Memory B cell (primary cell): ENCODE measurements around the gene RHBDF2.

ENCODE experiments used
- ATAC-seq: fragments of 150-1000 bp; cut with Tn5 transposase; 2 replicates; pipeline ENCODE4 v1.10.0; 2021; ENCODE audit warnings: low read depth, mild to moderate bottlenecking, moderate library complexity
- DNase-seq, 2 donors: peaks; one replicate each; pipeline ENCODE4 v3.0.0; 2022; ENCODE audit warnings: low spot score in 2 of 2
- H3K27ac Mint-ChIP-seq: one replicate; pipeline ENCODE4 v1.8.0; 2022; ENCODE audit warnings: mild to moderate bottlenecking, moderate library complexity, mixed read lengths
- H3K27me3 Mint-ChIP-seq: one replicate; pipeline ENCODE4 v1.8.0; 2022; ENCODE audit warnings: mixed read lengths
- H3K36me3 Mint-ChIP-seq: one replicate; pipeline ENCODE4 v1.8.0; 2022; ENCODE audit warnings: mild to moderate bottlenecking, mixed read lengths
- H3K4me1 Mint-ChIP-seq: one replicate; pipeline ENCODE4 v1.8.0; 2022; ENCODE audit warnings: mixed read lengths
- H3K4me3 Mint-ChIP-seq: one replicate; pipeline ENCODE4 v1.8.0; 2022; ENCODE audit warnings: mild to moderate bottlenecking, moderate library complexity, mixed read lengths
- H3K9me3 Mint-ChIP-seq: one replicate; pipeline ENCODE4 v1.8.0; 2022; ENCODE audit warnings: mixed read lengths

RHBDF2 gene

DNA sequence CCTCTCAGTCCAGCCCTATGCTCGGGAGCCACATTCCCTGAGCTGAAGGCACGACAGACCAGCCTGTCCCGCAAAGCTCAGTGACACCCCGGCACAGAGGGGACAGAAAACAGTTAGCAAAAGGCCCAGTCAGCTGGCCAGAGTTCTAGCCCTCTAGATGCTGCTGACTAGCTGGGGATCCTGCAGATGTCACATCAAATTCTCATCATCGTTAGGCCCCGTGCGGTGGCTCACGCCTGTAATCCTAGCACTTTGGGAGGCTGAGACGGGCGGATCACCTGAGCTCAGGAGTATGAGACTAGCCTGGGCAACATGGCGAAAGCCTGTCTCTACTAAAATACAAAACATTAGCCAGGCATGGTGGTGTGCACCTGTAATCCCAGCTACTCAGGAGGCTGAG is 65.5 kb downstream of the RHBDF2 start:
- ATAC-seq (no peak), DNase-seq (no peak)
- H3K27ac Mint-ChIP-seq = no peak overlapping the region
- no peaks in the 10 kb centered on the region for H3K9me3 Mint-ChIP-seq
- no peak overlapping the region for H3K4me3 Mint-ChIP-seq
- peaks cover 42% of the 10 kb centered on the region for H3K4me1 Mint-ChIP-seq
- peaks cover 4% of the 10 kb centered on the region for H3K36me3 Mint-ChIP-seq
- H3K27me3 Mint-ChIP-seq = no peaks in the 10 kb centered on the region

DNA sequence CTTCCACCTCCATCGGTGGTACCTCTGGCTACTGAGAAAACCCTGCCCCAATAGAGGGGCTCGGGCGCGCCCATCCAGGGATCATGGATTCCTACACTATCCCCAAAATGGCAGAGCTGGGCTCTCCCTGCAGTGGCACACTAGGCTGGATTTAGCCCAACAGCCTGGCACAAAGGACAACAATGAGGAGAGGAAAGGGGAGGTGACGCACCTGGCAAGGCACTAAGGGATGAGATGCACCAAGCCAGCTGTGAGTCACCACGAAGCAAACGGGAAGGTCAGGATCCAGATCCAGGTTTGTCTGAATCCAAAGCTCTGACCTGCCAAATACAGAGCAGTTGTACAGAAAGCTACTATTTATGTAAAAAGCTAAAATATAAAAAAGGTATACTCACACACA is 66.4 kb downstream of the RHBDF2 start:
- H3K27me3 Mint-ChIP-seq = no peaks in the 10 kb centered on the region
- H3K9me3 Mint-ChIP-seq = no peaks in the 10 kb centered on the region
- H3K4me3 Mint-ChIP-seq = no peak overlapping the region
- H3K36me3 Mint-ChIP-seq = peaks cover 4% of the 10 kb centered on the region
- no peak overlapping the region for H3K27ac Mint-ChIP-seq
- DNase-seq (no peak), ATAC-seq (no peak)
- peaks cover 38% of the 10 kb centered on the region for H3K4me1 Mint-ChIP-seq

DNA sequence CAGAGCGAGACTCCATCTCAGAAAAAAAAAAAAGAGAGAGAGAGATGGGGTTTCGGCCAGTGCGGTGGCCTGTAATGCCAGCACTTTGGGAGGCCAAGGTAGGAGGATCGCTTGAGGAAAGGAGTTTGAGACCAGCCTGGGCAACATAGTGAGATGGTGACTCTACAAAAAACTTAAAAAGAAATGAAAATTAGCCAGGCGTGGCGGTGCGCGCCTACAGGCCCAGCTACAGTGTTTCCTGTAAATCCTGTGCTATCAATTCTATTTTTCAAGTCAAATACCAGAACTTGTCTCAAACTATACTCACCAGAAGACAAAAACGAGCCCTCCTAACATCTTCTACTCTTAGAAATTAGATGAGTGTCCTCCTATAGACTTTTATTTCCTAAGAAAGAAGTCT is 67.5 kb downstream of the RHBDF2 start:
- peak; percentile 48 for ATAC-seq
- H3K36me3 Mint-ChIP-seq = peaks cover 4% of the 10 kb centered on the region
- no peak for DNase-seq
- H3K4me1 Mint-ChIP-seq = peaks cover 36% of the 10 kb centered on the region
- H3K9me3 Mint-ChIP-seq = no peaks in the 10 kb centered on the region
- H3K27me3 Mint-ChIP-seq = no peaks in the 10 kb centered on the region
- peak overlapping the region; percentile 37 for H3K4me3 Mint-ChIP-seq
- peak overlapping the region; percentile 29 for H3K27ac Mint-ChIP-seq

DNA sequence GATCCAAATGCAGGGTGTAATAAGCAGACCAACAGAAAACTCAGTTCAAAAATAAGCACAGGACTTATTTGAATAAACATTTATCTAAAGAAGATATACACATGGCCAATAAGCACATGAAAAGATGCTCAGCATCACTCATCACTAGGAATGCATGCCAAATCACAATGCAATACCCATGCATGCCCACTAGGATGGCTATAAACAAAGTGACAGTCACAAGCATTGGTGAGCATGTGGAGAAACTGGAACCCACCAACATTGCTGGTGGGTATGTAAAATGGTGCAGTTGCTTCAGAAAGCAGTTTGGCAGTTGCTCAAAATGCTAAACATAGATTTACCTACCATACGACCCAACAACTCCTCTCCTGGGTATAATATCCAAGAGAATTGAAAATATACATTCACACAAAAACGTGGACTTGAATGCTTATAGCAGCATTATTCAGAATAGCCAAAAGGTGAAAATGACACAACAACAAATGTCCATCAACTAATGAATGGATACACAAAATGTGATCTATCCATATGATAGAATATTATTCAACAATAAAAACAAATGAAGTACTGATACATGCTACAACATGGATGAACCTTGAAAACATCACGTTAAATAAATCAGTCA is 68.4 kb downstream of the RHBDF2 start:
- Mint-ChIP-seq H3K4me3 (no peak overlapping the region), H3K4me1 (peaks cover 41% of the 10 kb centered on the region), H3K27me3 (no peaks in the 10 kb centered on the region), H3K27ac (peak overlapping the region; percentile 29), H3K9me3 (no peaks in the 10 kb centered on the region), H3K36me3 (peaks cover 4% of the 10 kb centered on the region)
- peak; percentile 20 for ATAC-seq
- DNase-seq = no peak

DNA sequence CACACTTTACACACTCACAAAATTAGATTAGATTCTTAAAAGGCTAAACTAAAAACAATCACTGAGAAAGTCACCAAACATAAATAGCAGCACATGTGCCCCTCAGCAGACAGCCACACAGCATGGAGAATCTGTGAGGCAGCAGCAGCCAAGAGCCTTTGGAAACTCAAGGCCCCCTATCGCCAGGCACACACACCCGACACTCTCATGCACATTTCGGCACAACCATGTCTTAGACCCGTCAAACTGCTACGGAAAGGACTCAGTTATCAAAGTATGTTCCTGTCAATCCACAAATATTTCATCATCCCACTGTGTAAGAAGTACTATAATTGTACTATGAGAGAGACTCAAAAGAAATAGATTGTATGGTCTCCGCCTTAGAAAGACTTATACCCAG is 69.2 kb downstream of the RHBDF2 start:
- ATAC-seq = no peak
- no peaks in the 10 kb centered on the region for H3K27me3 Mint-ChIP-seq
- no peak for DNase-seq
- no peak overlapping the region for H3K27ac Mint-ChIP-seq
- no peaks in the 10 kb centered on the region for H3K9me3 Mint-ChIP-seq
- peaks cover 4% of the 10 kb centered on the region for H3K36me3 Mint-ChIP-seq
- H3K4me1 Mint-ChIP-seq = peaks cover 50% of the 10 kb centered on the region
- H3K4me3 Mint-ChIP-seq = no peak overlapping the region

DNA sequence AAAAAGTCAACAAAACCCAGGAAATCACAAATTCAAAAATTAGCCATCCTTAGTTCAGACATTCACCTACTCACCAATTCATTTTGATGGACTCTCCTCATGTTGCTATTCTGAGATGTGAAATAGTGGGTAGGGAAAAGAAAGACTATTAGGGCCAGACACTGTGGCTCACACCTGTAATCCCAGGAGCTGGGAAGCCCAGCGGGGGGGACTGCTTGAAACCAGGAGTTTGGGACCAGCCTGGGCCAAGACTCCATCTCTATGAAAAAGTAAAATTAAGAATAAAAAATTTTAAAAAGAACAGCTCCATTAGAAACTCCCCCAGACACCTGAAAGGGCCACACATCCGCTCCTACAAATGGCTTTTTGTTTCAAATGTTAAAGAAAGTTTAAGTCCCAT is 69.7 kb downstream of the RHBDF2 start:
- Mint-ChIP-seq H3K27me3 (no peaks in the 10 kb centered on the region), H3K4me1 (peaks cover 51% of the 10 kb centered on the region), H3K9me3 (no peaks in the 10 kb centered on the region), H3K4me3 (no peak overlapping the region), H3K27ac (no peak overlapping the region), H3K36me3 (peaks cover 7% of the 10 kb centered on the region)
- ATAC-seq (no peak), DNase-seq (no peak)

DNA sequence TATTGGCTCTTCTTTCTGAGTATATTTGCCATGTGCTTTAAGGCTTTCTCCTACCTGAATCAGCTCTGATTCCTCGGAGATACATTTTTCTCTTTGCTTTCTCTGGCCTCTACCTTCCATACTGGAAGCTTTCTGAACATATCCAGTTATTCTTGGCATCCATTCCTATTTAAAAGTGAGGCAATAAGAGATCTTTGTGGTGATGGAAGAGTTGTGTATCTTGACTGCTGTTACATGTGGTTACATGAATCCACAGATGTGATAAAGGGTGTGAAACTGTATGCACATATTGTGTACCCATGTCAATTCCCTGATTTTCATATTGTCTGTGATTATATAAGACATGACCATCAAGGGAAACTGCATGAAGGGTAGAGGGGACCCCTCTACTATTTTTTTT is 72.7 kb downstream of the RHBDF2 start:
- Mint-ChIP-seq H3K4me3 (peak overlapping the region; percentile 66), H3K27me3 (no peaks in the 10 kb centered on the region), H3K4me1 (peaks cover 45% of the 10 kb centered on the region), H3K27ac (peak overlapping the region; percentile 89), H3K36me3 (peaks cover 5% of the 10 kb centered on the region), H3K9me3 (no peaks in the 10 kb centered on the region)
- ATAC-seq (no peak), DNase-seq (no peak)

DNA sequence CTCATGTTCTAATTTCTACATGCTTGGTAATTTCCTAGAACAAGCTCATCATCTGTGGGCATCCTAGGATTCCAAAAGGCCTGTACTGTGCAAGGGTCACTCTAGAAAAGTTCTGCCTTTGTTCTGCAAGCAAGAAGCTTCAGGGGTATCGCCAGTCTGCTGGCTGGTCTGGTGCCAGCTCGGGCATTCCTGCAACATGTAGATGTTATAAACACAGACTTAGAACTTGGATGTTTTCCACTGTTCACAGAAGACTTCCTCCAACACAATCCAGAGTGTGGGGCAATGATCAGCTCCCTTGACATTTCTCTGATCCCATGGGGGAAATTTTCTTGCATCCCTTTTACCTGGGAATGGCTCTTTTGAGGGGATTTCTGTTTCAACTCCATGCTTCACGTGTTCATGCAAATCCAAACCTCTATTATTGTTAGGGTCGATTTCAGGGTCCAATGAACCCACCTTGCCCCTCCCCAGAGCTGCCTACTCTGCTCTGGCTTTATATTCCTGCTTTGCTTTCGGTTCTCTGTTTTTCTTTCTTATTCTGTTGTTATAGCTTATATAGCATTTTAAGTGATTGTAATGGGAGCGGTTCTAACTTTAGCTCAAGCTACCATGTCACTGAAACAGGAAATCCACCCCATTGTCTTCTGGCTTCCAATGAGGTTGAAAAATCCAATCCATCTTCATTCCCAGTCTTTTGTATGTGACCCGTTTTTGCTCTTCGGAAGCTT is 73.6 kb downstream of the RHBDF2 start:
- Mint-ChIP-seq H3K4me3 (peak overlapping the region; percentile 66), H3K9me3 (no peaks in the 10 kb centered on the region), H3K27ac (peak overlapping the region; percentile 89), H3K4me1 (peaks cover 45% of the 10 kb centered on the region), H3K36me3 (peaks cover 5% of the 10 kb centered on the region), H3K27me3 (no peaks in the 10 kb centered on the region)
- DNase-seq = peak in 1 of 2 donors; percentile 48
- peak; percentile 85 for ATAC-seq

DNA sequence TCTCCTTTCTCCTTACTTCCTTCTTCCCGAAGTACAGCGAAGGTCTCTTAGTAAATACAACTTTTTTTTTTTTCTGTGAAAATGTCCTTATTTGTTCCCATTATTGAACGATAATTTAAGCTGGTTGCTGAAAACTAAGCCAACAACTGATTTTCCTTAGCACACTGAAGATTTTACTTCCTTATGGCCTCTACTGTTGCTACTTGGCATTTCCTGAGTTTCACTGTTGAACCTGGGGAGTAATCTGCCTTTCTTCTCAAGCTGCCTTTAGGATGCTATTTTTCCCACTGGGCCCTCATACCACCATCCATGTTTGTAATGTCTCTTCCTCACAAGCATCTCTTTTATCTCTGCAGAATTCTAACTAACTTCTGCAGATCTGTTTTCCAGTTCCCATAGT is 74.4 kb downstream of the RHBDF2 start:
- Mint-ChIP-seq H3K9me3 (no peaks in the 10 kb centered on the region), H3K27ac (peak overlapping the region; percentile 89), H3K4me1 (peaks cover 47% of the 10 kb centered on the region), H3K4me3 (no peak overlapping the region), H3K36me3 (peaks cover 5% of the 10 kb centered on the region), H3K27me3 (no peaks in the 10 kb centered on the region)
- DNase-seq (no peak), ATAC-seq (no peak)

DNA sequence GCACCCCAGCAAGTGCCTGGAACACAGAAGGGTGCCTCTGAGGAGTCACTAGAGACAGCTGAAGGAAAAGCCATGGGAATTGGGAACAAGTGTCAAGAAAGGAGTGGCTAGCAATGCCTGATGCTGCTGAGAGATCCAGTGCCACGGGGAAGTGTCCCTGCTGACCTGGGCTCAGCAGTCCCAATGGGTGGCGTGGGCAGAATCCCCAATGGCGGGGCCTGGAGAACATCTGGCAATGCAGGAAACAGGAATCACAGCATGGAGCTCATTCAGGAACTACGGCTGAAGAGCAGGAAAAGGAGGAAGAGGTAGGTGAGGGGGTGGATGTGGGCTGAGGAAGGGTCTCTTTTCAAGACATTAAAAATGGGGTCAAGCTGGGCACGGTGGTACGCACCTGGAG is 78.4 kb downstream of the RHBDF2 start:
- DNase-seq = no peak
- H3K4me1 Mint-ChIP-seq = peaks cover 49% of the 10 kb centered on the region
- no peak for ATAC-seq
- H3K9me3 Mint-ChIP-seq = no peaks in the 10 kb centered on the region
- peaks cover 8% of the 10 kb centered on the region for H3K36me3 Mint-ChIP-seq
- no peaks in the 10 kb centered on the region for H3K27me3 Mint-ChIP-seq
- peak overlapping the region; percentile 69 for H3K4me3 Mint-ChIP-seq
- peak overlapping the region; percentile 4 for H3K27ac Mint-ChIP-seq

DNA sequence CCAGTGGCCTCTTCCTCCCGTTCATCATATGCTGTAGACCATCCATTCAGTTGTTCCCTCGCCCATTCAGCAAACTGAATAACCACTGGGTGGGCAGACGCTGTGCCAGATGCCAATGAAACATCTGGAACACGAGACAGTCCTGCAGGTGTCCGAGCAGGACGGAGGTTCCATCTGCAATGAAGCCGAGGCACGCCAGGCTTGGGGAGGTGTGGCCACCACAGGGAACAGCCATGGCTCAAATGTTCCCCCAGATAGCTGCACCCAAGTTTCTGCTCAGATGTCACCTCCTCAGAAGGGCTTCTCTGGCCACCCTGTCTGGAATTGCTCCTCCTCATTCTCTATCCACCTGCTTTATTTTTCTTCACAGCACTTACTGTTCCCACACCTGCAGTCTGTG is 78.8 kb downstream of the RHBDF2 start:
- Mint-ChIP-seq H3K9me3 (no peaks in the 10 kb centered on the region), H3K4me3 (peak overlapping the region; percentile 69), H3K27me3 (no peaks in the 10 kb centered on the region), H3K27ac (peak overlapping the region; percentile 4), H3K4me1 (peaks cover 49% of the 10 kb centered on the region), H3K36me3 (peaks cover 12% of the 10 kb centered on the region)
- ATAC-seq (no peak), DNase-seq (no peak)

DNA sequence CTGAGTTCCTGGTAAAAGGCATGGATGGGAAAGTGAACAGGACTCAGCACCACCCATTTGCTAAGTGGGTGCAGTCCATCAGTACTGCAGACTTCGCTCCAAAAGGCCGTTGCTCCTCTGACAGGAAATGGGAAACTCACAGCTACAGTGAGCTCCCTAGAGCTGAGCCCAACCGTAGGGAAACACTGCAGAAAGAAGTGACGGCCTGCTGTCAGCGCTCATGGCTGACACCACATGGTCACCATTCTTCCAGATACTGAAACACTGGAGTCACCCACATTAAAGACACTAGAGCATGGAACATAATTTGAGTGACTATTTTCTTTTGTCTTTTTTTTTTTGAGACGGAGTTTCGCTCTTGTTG is 80.2 kb downstream of the RHBDF2 start:
- Mint-ChIP-seq H3K9me3 (no peaks in the 10 kb centered on the region), H3K27ac (peak overlapping the region; percentile 43), H3K4me3 (no peak overlapping the region), H3K36me3 (peaks cover 7% of the 10 kb centered on the region), H3K4me1 (peaks cover 41% of the 10 kb centered on the region), H3K27me3 (no peaks in the 10 kb centered on the region)
- no peak for DNase-seq
- ATAC-seq = no peak
